ENCODE results near the gene MCRIP2.

GRCh38 chr16:640614-641013 lies 1.0 kb upstream of the MCRIP2 start:
- TF ChIP-seq CTCF (IDR thresholded peaks at IDR 0.05) (no peak), EP300 (IDR thresholded peaks at IDR 0.05) (no peak), POLR2A (IDR thresholded peaks at IDR 0.05) (no peak)
